Measurements from ENCODE around the gene GUCA1A. TPM values are rescaled to one million over a fixed set of nuclear protein-coding genes. Genes with fewer than 3 reads are reported as not detected.
"Not testable (repeated sequence)": the region's sequence is repeated elsewhere in the genome, so short reads cannot be mapped to it uniquely, and the experiment has no call there.

The GUCA1A gene
- total RNA-seq, 1 donor from 2014 or later: not detected

- H3K27me3 ChIP-seq: no peaks in the 10 kb centered on the region
- TF ChIP-seq CTCF (IDR thresholded peaks at IDR 0.05): no peak
- TF ChIP-seq POLR2AphosphoS5 (IDR thresholded peaks at IDR 0.05; ENCODE audit: insufficient read depth in 1 of 2, low read depth in 1 of 2): no peak
- TF ChIP-seq POLR2A (IDR thresholded peaks at IDR 0.05): no peak
- H3K9me3 ChIP-seq: no peaks in the 10 kb centered on the region
- no peak overlapping the region for H3K4me3 ChIP-seq
- no peak for DNase-seq (ENCODE audit: extremely low spot score in 2 of 2)
- H3K36me3 ChIP-seq: no peaks in the 10 kb centered on the region
- peak overlapping the region; percentile 78 for H3K27ac ChIP-seq
- intact Hi-C loops (cut with DNase I): no loop called here
- peaks cover 38% of the 10 kb centered on the region for H3K4me1 ChIP-seq
Measured at GRCh38 chr6:42199106-42199981, 26.2 kb downstream of the GUCA1A start.

GRCh38 chr6:42200035-42200434 is 26.9 kb downstream of the GUCA1A start:
- Histone ChIP-seq H3K27me3 (no peaks in the 10 kb centered on the region), H3K4me3 (no peak overlapping the region), H3K4me1 (peaks cover 38% of the 10 kb centered on the region), H3K36me3 (no peaks in the 10 kb centered on the region), H3K9me3 (no peaks in the 10 kb centered on the region), H3K27ac (peak overlapping the region; percentile 78)
- intact Hi-C loops (cut with DNase I): no loop called here
- TF ChIP-seq POLR2A (IDR thresholded peaks at IDR 0.05) (no peak), POLR2AphosphoS5 (IDR thresholded peaks at IDR 0.05; ENCODE audit: insufficient read depth in 1 of 2, low read depth in 1 of 2) (peak in 1 of 2 donors; percentile 82)
- no peak for DNase-seq (ENCODE audit: extremely low spot score in 2 of 2)

GRCh38 chr6:42201382-42201781 is 28.2 kb downstream of the GUCA1A start:
- Histone ChIP-seq H3K27me3 (no peaks in the 10 kb centered on the region), H3K36me3 (no peaks in the 10 kb centered on the region), H3K4me1 (peaks cover 38% of the 10 kb centered on the region), H3K27ac (peak overlapping the region; percentile 78), H3K4me3 (no peak overlapping the region), H3K9me3 (no peaks in the 10 kb centered on the region)
- no peak for TF ChIP-seq POLR2A (IDR thresholded peaks at IDR 0.05)
- TF ChIP-seq CTCF (IDR thresholded peaks at IDR 0.05): no peak
- TF ChIP-seq POLR2AphosphoS5 (IDR thresholded peaks at IDR 0.05; ENCODE audit: insufficient read depth in 1 of 2, low read depth in 1 of 2): no peak
- no peak for DNase-seq (ENCODE audit: extremely low spot score in 2 of 2)
- intact Hi-C loops (cut with DNase I): no loop called here

- H3K9me3 ChIP-seq; intact Hi-C loops (cut with DNase I); H3K4me3 ChIP-seq; H3K27me3 ChIP-seq; DNase-seq (ENCODE audit: extremely low spot score in 2 of 2); H3K36me3 ChIP-seq; H3K27ac ChIP-seq: not testable (repeated sequence)
- peaks cover 33% of the 10 kb centered on the region for H3K4me1 ChIP-seq
Measured at GRCh38 chr6:42202131-42202915, 29.2 kb downstream of the GUCA1A start.

GRCh38 chr6:42203183-42203582 is 30.0 kb downstream of the GUCA1A start:
- Histone ChIP-seq H3K27ac (no peak overlapping the region), H3K4me1 (peaks cover 24% of the 10 kb centered on the region), H3K4me3 (no peak overlapping the region), H3K36me3 (peaks cover 0 to 8% of the 10 kb centered on the region in 2 donors), H3K27me3 (no peaks in the 10 kb centered on the region), H3K9me3 (no peaks in the 10 kb centered on the region)
- no peak for TF ChIP-seq CTCF (IDR thresholded peaks at IDR 0.05)
- no peak for TF ChIP-seq POLR2AphosphoS5 (IDR thresholded peaks at IDR 0.05; ENCODE audit: insufficient read depth in 1 of 2, low read depth in 1 of 2)
- no peak for TF ChIP-seq POLR2A (IDR thresholded peaks at IDR 0.05)
- intact Hi-C loops (cut with DNase I): no loop called here
- DNase-seq (ENCODE audit: extremely low spot score in 2 of 2): no peak

All from vagina (tissue), 2 donors.